HG03432 (cell line): ENCODE results near the gene TMEM222.

Experiments
- ATAC-seq: cut with Tn5 transposase; IDR thresholded peaks from one replicate; pipeline ENCODE4 v1.9.1; 2021; ENCODE audit warnings: mild to moderate bottlenecking, moderate library complexity; ENCODE audit not compliant: unreplicated experiment

The TMEM222 gene

DNA sequence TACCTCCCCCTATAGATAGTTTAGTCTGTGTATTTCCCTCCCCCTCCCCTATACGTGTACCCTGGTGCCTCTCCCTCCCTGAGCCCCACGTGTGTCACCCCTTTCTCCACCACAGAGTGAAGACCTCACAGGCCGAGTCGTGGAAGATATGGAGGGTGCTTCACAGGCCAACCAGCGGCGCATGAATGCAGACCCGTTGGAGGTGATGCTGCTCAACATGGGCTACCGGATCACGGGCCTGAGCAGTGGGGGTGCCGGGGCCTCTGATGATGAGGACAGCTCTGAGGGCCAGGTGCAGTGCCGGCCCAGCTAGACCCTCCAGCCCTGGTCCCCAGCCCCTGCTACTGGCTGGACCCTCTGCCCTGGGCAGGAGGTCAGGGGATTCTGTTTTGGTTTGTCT is 15.9 kb upstream of the TMEM222 start:
- ATAC-seq: no peak

DNA sequence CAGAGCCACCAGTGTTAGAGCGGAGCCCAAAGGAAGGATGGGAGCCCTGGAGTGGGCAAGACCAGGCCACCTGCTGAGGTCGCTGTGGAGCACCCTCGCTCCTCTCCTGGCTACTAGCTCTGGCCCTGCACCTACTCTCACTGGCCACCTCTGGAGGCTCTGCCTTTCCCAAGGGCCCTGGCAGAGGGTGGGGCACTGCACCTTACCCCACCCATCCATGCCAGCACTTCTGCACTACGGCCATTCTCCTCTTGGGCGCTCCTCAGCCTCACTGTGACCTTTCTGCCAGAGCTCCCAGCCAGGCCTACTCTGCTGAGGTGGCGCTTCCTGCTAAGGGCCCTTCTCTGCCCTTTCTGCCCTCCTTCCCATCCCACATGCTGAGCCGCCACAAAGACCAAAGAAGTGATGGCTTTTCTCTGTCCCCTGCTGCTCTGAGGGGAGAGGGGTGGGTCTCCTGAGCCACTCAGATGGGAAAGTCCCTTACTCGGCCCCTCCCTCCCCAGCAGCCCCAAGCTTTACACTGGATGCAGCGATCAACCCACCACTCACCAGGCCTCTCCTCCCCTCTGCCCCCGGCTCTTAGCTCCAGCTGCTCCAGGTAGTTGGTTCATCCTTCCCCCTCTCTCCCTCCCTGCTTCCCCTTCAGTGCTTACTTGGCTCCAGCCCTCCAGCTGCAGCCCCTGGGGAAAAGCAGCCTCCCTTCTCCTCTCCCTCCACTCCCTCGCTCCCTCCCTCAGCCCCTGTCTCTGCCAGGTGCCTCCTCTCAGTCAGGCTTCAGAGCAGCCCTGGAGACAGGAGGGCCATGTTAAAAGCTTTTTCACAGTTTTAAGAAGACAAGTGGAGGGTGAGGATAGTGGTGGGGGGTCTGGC is 14.8 kb upstream of the TMEM222 start:
- ATAC-seq: no peak

DNA sequence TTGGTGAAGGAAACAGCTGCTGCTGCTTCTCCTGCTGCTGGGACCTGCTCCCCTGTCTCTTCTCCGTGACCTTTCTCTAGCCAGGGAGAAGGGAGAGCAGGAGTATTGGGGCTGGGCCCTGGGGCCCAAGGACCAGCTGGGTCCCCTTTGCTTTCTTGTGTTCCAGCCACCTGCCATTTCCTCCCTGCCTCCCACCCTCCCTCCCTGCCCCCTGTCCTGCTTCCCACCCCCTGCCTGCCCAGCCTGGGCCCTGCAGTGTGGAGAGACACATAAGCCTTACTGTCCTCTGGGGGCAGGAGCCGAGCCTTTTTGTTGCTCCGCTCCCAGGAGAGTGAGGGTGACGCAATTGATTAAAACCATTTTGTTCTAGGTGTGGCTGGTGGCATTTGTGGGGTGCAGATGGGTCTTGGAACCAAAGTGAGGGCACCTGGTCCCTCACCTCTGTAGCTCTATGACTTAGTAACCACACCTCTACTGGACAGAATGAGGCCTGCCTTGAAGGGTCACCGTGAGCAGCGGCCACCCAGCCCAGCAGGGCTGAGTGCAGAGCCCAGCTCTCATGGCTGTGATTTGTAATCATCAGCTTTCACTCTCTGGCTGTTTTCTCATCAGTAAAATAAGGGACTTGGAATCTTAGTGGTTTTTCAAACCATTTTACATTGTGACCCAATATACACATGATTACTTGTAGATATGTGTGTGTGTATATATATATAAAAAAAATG is 13.9 kb upstream of the TMEM222 start:
- no peak for ATAC-seq

DNA sequence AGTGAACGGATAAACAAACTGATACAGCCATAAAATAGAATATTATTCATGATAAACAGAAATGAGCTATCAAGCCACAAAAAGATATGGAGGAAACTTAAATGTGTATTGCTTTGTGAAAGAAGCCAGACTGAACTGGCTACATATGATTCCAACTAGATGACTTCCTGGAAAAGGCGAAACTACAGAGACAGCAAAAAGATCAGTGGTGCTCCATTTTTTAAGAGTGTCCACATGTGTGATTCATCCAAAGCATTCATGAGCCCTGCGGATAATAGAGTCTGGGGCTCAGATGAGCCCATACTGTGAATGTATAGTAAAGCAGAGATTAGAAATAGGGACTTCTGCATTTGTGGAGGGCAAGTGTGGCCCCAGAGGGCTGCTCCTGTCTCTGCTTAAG is 7.8 kb upstream of the TMEM222 start:
- ATAC-seq: no peak

DNA sequence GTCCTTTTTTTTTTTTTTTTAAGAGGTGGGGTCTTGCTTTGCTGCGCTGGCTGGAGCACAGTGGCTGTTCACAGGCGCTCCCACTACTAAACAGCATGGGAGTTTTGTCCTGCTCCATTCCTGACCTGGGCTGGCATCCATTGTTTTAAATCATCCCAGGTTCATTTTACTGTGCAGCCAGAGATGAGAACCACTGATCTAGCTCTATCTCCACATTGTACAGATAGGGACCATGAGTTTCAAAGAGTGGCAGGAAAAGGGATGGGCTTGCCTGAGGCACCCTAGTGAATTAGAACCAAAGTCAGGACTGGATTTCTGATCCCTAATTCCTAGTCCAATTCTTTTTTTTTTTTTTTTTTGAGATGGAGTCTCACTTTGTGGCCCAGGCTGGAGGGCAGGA is 7.2 kb upstream of the TMEM222 start:
- ATAC-seq: no peak

DNA sequence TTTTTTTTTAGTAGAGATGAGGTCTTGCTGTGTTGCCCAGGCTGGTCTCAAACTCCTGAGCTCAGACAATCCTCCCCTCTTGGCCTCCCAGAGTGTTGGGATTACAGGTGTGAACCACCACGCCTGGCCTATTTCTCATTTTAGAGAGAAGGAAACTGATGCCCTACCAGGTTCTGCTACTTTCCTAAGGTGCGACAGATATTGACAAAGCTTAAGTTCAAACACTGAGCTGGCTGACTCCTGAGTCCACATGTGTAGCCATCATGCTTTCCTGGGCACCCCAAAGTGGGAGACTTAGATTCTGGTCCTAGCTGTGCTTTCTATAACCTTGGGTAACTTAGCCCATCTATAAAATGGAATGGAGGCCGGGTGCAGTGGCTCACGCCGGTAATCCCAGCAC is 5.1 kb upstream of the TMEM222 start:
- no peak for ATAC-seq

DNA sequence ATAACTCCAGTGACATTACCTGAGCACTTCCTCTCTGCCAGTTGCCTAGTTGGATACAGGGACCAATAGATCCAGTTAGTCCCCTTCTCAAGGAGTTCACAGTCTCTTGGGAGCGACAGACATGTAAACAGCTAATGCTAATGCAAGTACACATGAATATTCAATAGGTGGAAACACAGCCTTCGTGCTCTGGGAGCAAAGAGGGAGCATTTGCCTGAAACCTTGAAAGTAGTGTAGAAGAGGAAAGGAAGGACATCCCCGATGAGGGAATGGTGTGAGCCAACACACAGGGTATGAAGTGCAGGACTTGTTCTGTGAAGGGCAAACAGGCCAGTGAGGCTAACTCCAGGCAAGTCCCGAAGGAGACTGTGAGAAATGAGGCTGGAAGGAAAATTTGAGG is 3.8 kb upstream of the TMEM222 start:
- no peak for ATAC-seq

DNA sequence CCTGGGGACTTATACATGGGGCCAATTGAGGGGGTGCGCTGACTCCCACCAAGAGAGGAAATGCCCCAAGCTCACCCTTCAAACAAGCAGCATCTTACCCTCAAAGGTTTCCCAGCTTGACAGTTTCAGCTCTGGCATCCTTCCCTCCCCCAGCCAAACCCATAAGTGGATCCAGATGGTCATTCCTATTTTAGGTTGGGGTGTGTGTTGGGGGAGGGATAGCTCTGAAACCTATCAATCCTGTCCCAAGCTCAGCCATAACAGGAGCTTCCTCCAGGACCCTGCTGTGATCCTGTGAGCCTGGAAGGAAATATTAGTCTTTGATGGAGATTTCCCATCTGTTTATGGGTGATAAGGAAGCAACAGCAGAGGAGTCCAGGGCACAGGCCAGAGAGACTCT is 3.4 kb upstream of the TMEM222 start:
- no peak for ATAC-seq

DNA sequence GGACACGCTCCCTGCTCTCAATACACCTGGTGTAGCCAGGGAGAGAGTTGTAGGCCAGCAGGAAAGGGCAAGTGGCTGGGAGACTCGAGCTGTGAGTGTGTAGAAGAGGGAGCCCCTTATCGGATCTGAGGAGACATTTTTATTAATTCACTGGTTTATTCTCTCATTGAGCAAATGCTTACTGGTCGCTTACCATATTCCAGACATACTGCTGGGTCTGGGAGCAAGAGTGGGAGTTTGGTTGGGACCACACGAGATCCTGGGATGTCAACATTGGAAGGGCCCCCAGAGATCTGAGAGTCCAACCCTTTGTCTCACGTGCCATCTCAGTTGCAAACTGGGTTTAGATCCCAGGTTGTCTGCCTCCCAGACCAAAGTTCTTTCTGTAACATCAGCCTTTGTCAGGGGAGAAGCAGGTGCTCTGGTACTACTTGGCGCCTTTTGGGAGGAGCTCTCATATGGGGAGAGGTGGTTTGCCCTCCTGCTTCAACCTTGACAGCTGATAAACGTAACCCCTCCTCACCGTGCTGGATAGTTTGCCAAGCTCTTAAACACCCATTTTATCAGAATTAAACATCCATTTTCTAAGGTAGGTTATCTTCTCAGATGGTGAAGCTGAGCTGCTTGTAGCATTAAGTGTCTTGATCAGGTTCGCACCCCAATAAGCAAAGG is 742 bp downstream of the TMEM222 start:
- ATAC-seq: no peak

DNA sequence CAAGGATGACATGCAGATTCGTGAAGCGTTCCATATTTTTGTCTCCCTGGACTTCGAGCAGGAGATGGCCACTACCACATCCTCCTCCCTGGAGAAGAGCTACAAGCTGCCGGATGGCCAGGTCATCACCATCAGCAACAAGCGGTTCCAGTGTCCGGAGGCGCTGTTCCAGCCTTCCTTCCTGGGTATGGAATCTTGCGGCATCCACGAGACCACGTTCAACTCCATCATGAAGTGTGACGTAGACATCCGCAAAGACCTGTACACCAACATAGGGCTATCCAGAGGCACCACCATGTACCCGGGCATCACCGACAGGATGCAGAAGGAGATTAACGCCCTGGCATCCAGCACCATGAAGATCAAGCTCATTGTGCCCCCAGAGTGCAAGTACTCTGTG is 3.3 kb downstream of the TMEM222 start:
- ATAC-seq: no peak

DNA sequence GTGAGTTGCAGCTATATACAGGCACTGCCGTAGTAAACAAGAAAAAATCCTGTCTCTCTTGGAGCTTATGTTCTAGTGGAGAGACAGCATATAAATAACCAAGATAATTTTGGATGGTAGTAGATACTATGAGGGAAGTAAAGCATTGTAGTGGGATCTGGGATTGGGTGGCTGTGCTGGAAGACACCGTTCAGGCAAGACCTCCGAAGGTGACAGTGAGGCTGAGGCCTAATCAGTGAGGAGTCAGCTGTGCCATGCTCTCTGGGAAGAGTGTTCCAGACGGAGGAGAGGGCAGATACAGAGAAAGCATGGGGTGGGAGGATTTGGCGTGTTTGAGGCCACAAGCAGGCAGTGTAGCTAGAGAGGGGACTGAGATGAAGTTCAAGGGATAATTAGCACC is 6.0 kb downstream of the TMEM222 start:
- no peak for ATAC-seq

DNA sequence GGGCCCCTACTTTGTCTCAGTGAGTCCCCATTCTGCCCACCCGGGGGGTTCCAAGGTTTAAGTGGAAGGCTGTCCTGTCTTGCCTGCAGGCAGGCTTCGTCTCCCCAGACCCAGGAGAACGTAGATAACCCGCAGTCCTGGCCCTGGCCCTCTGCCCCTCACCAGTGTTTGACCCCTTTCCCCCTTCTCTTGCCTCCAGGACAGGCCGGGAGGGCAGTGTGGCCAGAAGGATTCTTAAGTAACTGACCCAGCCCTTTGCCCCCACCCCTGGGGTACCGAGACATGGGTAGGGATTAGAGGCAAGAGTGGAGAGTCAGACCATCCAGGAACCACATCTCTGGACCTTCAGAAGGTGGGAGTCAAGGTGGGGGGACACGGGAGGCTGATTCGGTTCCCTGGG is 8.8 kb downstream of the TMEM222 start:
- ATAC-seq: no peak

DNA sequence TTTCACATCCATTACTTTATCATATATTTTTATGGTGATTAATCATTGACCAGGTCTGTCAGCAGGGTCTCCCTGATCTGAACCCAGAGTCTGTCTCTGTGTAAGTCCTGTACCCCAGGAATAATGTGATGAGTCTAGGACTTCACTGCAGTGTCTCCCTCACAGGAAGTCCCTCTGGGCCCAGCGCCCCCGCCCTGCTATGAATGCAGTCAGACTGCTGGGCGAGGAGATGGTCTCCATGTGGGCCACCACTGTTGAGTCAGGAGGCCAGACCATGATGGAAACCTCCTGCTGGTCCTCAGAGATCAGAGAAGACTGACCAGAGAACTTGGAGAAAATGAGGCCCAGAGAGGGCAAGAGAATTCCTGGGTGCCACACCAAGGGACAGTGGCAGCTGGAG is 9.5 kb downstream of the TMEM222 start:
- no peak for ATAC-seq

DNA sequence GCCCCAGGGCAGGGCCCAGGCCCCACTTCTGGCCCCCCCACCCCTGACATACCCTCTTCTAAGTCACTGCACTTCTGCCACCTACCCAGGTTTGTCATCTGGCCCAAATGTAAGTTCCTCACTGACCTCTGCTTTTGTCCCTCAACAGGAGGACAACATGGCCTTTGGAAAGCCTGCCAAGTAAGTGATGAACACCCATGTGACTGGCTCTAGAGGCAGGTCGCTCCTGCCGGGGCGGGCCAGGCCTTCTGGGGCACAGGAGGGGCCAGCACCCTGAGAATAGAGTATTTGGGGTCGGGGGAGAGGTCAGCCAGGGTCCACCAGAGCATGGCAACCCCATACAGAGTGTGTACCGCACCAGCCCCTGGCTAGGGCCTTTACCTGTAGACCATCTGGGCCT is 10.0 kb downstream of the TMEM222 start:
- no peak for ATAC-seq

DNA sequence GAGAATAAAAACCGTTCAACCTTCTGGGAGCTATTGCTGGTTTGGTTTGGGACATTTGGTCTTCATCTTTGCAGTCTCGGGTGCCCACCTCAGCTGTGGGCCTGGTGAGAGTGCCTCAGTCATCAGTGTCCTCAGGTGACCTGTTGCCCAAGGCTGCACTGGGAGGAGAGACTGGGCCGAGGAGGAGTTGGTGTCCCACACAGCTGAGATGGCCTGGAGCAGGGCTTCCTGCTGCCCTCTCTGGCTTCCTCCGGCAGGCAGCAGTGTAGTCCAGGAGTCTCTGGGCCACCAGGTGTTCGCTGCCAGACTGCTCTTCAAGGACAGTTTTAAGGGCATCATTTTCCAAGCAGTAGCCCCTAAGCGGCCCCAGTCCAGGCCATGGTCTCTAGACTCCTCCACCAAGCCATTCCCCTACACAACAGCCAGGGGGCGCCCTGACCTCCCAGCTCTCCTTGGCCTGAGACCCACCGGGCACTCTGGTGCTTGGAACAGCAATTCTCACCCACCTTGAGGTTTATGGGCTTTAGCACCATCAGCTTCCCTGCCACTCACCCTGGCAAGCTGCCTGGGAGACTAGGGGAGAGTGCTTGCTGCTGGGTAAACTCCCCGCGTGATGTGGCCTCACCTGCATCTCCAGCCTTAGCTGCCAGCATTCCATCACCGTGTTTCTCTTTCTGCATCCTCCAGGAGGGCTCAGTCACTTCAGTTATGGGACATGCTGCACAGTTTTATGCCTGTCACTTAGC is 10.7 kb downstream of the TMEM222 start:
- no peak for ATAC-seq

DNA sequence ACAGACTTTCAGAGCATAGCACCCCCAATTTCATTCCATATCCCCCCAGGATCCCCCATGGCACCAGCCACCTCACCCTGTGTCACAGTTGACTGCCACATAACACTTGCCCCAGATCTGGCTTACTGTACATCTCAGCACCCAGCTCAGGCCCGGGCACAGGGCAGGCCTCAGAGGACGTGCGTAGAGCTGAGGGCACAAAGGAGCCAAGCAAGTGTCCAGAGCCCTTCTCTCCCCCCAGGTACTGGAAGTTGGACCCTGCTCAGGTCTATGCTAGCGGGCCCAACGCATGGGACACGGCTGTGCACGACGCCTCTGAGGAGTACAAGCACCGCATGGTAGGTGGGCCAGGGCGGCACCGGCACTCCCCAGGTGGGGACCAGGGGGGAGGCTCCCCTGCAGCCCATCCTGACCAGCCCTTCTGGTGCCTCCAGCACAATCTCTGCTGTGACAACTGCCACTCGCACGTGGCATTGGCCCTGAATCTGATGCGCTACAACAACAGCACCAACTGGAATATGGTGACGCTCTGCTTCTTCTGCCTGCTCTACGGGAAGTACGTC is 11.8 kb downstream of the TMEM222 start:
- ATAC-seq: no peak

DNA sequence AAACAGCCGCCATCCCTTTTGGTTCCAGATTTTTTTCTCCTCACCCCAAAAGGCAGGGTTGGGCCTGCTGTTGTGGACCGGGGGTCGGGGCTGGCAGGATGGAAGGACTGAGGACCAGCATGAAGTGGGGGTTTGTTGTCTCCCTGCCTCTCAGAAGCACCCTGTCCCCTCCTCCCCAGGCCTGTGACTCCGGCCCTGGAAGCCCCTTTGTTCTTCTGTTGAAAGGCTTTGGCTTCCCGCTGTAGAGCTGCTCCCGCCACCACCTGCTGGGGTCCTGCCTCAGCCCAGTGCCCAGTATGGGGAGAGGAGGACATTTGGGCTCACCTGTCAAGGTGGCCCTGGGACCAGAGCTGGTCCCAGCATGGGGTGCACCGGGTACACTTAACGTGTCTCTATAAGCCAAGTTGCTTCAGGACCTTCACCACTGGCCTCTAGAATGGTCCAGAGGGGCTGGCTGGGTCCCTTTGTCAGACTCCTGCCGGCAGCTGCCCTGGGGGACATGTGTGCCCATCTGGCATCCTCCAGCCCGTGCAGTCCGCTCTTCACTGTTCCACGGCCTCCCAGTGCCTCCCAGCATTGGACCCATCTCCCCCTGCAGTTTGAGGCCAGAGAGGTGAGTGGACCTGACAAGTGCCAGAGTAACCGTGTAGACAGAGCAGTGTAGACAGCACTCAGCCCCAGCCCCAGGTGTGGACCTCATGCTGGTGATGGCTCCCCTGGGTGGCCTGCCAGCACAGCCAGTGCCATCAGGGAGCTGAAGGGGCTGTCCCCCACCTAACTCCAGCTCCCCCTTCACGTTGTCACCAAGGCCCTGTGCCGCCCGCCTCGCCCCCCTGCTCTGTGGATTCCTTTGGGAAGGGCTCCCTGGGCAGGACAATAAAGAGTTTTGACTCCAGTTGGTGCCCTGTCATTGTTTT is 13.8 kb downstream of the TMEM222 start:
- ATAC-seq: no peak

DNA sequence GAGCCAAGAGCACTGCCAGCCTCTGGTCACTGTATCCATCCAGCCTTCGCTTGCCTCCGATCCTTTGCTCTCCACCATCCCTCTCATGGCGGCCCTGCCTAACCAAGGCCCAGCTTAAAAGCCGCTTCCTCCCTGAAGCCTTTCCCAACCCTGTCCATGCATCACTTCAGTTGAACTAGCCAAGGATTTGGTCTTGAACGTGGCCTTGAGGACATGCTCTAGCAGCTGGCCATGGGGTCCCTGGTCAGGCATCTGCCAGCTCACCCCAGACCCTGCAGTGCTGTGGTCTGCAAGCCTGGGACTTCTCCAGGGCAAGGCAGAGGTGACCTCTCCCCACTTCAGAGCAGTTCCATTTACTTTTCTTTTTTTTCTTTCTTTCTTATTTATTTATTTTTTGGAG is 14.8 kb downstream of the TMEM222 start:
- ATAC-seq: no peak

DNA sequence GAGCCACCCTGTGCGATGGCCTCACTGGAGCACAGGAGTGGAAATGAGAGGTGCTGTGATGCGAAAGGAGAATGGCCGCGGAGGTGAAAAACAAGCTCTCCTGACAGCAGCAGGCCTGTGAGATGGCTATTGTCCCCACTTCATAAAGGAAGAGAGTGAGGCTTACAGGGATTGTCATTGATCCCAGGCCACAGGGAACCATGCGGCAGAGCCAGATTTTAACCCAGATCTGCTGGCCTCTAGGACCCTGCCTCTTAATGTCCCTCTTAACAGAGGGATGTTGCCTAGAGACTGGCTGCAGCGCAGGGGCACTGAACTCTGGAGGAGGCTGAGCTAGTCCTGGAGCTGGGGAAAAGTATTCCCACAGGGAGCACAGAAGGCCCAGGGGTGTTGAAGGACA is 16.8 kb downstream of the TMEM222 start:
- no peak for ATAC-seq

DNA sequence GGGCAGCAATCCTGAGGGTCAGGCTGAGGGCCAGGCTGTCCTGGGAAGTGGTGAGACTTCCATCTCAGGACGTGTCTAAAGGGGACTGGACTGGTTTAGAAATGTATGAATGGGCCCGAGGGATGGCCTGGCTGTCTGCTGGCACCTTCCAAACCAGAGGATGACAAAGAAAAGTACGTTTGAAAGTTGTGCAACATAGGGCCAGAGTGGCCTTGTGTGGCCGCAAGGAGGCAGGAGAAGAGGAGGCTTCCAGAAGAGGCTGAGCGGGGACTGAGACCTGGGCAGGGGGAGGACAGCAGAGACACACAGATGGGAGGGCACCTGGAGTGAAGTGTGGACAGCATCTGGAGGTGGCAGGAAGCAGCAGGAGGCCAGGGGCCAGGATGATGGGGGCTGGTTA is 17.2 kb downstream of the TMEM222 start:
- ATAC-seq: no peak
